Thymus (tissue), 11 donors: Measurements from ENCODE around the gene CCNT2. TPM values are rescaled to one million over a fixed set of nuclear protein-coding genes. Genes with fewer than 3 reads are reported as not detected.
"Not testable (repeated sequence)": the region's sequence is repeated elsewhere in the genome, so short reads cannot be mapped to it uniquely, and the experiment has no call there.

Experiments
- DNase-seq, 9 donors: peaks; one replicate each; pipeline ENCODE4 v3.0.0-alpha.2; 2013; ENCODE audit warnings: low spot score in 9 of 9, low read depth in 6 of 9, missing footprints in 1 of 9
- H3K27ac ChIP-seq, 2 donors: one replicate each; pipeline ENCODE4 v1.5.1; 2013; ENCODE audit warnings: control low read depth in 1 of 2, low read depth in 1 of 2, low read length in 1 of 2, mild to moderate bottlenecking in 1 of 2, moderate library complexity in 1 of 2
- H3K27me3 ChIP-seq, 2 donors: one replicate each; pipeline ENCODE4 v1.5.1; 2013; ENCODE audit warnings: low read length in 1 of 2; ENCODE audit not compliant: control insufficient read depth in 2 of 2, insufficient read depth in 1 of 2
- H3K36me3 ChIP-seq, 2 donors: one replicate each; pipeline ENCODE4 v1.5.1; 2013; ENCODE audit warnings: low read length in 1 of 2, mild to moderate bottlenecking in 1 of 2, moderate library complexity in 1 of 2; ENCODE audit not compliant: control insufficient read depth in 2 of 2, insufficient read depth in 2 of 2
- H3K4me1 ChIP-seq, 2 donors: one replicate each; pipeline ENCODE4 v1.5.1; 2013; ENCODE audit warnings: low read length in 2 of 2; ENCODE audit not compliant: control insufficient read depth in 2 of 2, insufficient read depth in 2 of 2
- H3K4me3 ChIP-seq, 2 donors: one replicate each; pipeline ENCODE4 v1.5.1; 2013; ENCODE audit warnings: low read length in 2 of 2, control low read depth in 1 of 2, mild to moderate bottlenecking in 1 of 2
- H3K9me3 ChIP-seq, 2 donors: one replicate each; pipeline ENCODE4 v1.5.1; 2013; ENCODE audit warnings: low read length in 1 of 2, mild to moderate bottlenecking in 1 of 2; ENCODE audit not compliant: control insufficient read depth in 2 of 2, insufficient read depth in 1 of 2
- WGBS: extraction: QIAGEN DNeasy Blood & Tissue Kit; methylation state at CpG from one replicate; pipeline ENCODE4 v1.1.7; 2013; 5-methylcytosine and 5-hydroxymethylcytosine counted together
- polyA plus RNA-seq: library from polyadenylated mRNA; stranded (reverse); fragments of 200-250 nt; gene quantifications from one replicate; pipeline ENCODE4 v1.2.3, GENCODE V29; 2013
- total RNA-seq: library from RNA; stranded (reverse); fragments of 120-200 nt; gene quantifications from one replicate; pipeline ENCODE4 v1.2.4, GENCODE V29; 2013
- donor health status: healthy.

CCNT2 gene
- total and polyA plus RNA-seq, 2 donors, result 26.1 to 27.0 TPM

DNA sequence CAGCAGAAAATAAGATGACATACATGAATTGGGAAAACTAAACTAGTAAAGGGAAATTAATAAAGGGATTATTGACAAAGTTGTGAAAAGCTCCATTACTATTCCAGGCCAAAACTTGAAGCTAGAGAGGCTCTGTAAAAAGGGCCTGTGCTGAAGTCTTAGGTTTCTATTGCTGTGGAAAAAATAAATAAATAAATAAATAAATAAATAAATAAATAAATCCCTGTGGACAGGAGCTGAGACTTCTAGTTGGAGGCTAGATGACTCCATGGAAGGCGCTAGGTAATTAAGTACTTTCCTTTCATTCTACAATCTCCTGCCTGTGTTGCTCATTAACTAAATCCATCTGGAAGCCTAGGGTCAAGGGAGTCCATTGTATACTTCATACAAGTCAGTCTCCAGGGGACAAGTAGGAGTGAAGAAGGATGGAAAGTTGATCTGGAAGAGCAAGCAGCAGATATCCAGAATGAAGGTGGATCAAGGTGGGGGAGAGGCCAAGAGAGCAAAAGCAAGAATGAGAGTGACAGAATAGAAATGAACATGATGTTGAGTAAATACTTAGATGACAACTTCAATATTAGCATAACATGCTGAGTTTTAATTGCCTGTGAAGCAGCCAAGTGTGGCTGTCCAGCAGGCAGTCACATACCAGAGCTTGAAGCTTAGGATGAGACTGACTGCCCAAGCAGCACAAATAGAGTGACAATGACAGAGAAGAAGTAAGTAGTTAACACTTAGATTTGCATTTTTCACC lies 26.2 kb upstream of the CCNT2 start:
- WGBS, result 99% methylated on average over 1 of the region's 1 CpG
- Histone ChIP-seq H3K27me3 (no peaks in the 10 kb centered on the region), H3K27ac (no peak overlapping the region), H3K4me3 (no peak overlapping the region), H3K36me3 (no peaks in the 10 kb centered on the region), H3K4me1 (no peaks in the 10 kb centered on the region), H3K9me3 (no peaks in the 10 kb centered on the region)
- no peak for DNase-seq

DNA sequence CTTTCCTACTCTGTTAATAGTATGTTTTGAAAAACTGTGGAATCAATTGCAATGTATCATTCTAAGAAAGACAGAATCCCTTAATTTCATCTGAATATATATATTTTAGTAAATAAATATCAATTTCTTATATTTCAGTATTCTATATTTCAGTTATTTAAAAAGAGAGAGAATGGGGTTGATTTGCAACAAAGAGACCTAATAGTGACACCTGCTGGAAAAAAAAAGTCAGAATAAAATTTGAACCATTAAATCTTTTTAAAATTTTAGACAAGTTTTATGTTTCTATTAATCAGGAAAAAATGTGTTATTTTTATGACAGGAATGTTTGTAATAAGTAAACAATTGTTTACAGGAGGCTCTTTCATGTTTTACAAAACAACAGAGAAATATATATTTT lies 20.7 kb upstream of the CCNT2 start:
- Histone ChIP-seq H3K4me1 (no peaks in the 10 kb centered on the region), H3K36me3 (no peaks in the 10 kb centered on the region), H3K27ac (no peak overlapping the region), H3K27me3 (no peaks in the 10 kb centered on the region), H3K9me3 (no peaks in the 10 kb centered on the region), H3K4me3 (no peak overlapping the region)
- DNase-seq, result peak in 1 of 9 donors; percentile 47

DNA sequence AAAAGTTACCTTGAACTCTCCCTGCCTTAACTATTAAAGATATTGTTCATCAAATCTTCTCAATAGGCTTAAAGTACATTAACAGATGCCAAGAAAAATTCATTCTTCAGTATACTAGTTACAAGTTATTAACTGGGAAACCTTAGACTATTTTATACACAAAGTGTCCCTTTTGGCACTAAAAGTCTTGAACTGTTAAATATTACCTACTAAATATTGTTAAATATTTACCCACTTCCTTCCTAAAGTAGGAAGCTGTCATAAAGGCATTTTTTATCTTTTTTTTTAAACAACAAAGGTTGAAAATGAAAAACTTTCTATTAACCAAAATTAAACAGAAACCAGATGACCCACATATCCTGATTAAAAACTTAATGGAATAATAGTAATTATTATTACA lies 19.4 kb upstream of the CCNT2 start:
- Histone ChIP-seq H3K27me3 (no peaks in the 10 kb centered on the region), H3K4me1 (no peaks in the 10 kb centered on the region), H3K4me3 (no peak overlapping the region), H3K27ac (no peak overlapping the region), H3K9me3 (no peaks in the 10 kb centered on the region), H3K36me3 (no peaks in the 10 kb centered on the region)
- DNase-seq, result no peak

DNA sequence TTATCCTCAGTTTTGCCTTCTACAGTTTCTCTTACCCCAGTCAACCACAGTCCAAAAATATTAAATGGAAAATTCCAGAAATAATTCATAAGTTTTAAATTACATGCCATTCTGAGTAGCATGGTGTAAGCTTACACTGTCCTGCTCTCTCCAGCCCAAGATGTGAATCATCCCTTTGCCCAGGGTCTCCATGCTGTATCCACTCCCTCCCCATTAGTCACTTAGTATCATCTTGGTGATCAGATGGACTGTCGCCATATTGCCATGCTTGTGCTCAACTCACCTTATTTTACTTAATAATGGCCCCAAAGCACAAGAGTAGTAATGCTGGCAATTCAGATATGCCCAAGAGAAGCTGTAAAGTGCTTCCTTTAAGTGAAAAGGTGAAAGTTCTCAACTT lies 18.5 kb upstream of the CCNT2 start:
- Histone ChIP-seq H3K27me3 (no peaks in the 10 kb centered on the region), H3K4me1 (no peaks in the 10 kb centered on the region), H3K27ac (no peak overlapping the region), H3K9me3 (no peaks in the 10 kb centered on the region), H3K36me3 (no peaks in the 10 kb centered on the region), H3K4me3 (no peak overlapping the region)
- no peak for DNase-seq
- WGBS, result 99% methylated on average over 1 of the region's 1 CpG

DNA sequence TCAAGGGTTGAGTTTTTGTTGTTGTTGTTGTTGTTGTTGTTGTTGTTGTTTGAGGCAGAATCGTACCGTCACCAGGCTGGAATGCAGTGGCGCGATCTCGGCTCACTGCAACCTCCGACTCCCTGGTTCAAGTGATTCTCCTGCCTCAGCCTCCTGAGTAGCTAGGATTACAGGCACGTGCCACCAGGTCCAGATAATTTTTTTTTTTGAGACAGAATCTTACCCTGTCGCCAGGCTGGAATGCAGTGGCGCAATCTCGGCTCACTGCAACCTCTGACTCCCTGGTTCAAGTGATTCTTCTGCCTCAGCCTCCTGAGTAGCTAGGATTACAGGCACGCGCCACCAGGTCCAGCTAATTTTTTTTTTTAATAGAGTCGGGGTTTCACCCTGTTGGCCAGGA lies 14.9 kb upstream of the CCNT2 start:
- H3K27ac ChIP-seq, H3K9me3 ChIP-seq, DNase-seq, H3K4me3 ChIP-seq, H3K36me3 ChIP-seq, H3K27me3 ChIP-seq, H3K4me1 ChIP-seq: not testable (repeated sequence)
- WGBS, result 98% methylated on average over 13 of the region's 13 CpGs

DNA sequence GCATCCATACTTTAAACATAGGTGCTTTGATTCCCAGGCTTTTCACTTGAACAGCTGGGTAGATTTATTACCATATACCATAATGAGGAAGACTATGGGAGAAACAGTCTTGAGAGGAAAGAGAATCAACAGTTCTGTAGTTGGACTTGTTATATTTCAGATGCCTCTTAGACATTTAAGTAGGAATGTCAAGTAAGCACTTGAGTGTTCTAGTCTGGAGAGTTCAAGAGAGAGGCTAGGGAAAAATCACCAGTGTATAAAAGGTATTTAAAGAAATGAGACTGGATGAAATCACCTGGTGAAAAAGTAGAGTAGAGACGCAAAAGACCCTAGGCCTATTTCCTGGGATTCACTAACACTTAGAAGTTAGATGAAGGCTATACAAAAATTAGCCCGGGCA lies 13.5 kb upstream of the CCNT2 start:
- Histone ChIP-seq H3K4me1 (no peaks in the 10 kb centered on the region), H3K27ac (no peak overlapping the region), H3K27me3 (no peaks in the 10 kb centered on the region), H3K4me3 (no peak overlapping the region), H3K9me3 (no peaks in the 10 kb centered on the region), H3K36me3 (no peaks in the 10 kb centered on the region)
- WGBS, result 100% methylated on average over 2 of the region's 2 CpGs
- no peak for DNase-seq

DNA sequence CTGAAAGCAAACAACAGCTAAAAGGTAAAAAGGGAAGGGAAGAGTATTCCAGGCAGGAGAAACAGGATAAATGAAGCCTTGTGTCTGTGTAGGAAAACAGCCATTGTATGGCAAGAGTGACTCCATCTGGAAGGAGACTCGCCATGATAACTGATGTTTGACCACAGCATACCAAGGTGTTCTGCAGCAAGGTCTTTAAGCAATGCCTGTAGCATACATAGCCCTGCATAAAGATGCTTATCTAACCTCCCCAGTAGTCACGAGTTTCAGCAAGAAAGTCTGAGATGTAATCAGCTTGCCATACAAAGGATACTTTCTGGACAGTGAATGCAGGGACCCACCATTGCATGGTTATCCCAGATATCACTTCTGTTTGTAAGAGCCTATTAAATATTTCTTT lies 11.9 kb upstream of the CCNT2 start:
- Histone ChIP-seq H3K36me3 (no peaks in the 10 kb centered on the region), H3K9me3 (no peaks in the 10 kb centered on the region), H3K27me3 (no peaks in the 10 kb centered on the region), H3K4me3 (no peak overlapping the region), H3K4me1 (no peaks in the 10 kb centered on the region), H3K27ac (no peak overlapping the region)
- DNase-seq, result no peak
- 85% methylated on average over 2 of the region's 2 CpGs for WGBS

DNA sequence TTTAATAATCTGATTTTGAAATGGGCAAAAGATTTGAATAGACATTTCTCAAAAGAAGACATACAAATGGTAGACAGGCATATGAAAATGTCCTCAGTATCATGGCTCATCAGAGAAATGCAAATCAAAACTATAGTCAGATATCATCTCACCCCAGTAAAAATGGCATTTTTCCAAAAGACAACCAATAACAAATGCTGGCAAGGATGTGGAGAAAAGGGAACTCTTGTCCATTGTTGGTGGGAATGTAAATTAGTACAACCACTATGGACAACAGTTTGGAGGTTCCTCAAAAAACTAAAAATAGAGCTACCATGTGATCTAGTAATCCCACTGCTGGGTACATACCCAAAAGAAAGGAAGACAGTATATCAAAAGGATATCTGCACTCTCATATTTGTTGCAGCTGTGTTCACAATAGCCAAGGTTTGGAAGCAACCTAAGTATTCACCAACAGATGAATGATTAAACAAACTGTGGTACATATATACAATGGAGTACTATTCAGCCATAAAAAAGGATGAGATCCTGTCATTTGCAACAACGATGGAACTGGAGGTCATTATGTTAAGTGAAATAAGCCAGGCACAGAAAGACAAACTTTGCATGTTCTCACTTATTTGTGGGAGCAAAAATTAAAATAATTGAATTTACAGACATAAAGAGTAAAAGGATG lies 11.0 kb upstream of the CCNT2 start:
- not testable (repeated sequence) for H3K4me1 ChIP-seq, H3K9me3 ChIP-seq, H3K27ac ChIP-seq, DNase-seq, H3K27me3 ChIP-seq, H3K4me3 ChIP-seq, H3K36me3 ChIP-seq
- 93% methylated on average over 1 of the region's 1 CpG for WGBS

DNA sequence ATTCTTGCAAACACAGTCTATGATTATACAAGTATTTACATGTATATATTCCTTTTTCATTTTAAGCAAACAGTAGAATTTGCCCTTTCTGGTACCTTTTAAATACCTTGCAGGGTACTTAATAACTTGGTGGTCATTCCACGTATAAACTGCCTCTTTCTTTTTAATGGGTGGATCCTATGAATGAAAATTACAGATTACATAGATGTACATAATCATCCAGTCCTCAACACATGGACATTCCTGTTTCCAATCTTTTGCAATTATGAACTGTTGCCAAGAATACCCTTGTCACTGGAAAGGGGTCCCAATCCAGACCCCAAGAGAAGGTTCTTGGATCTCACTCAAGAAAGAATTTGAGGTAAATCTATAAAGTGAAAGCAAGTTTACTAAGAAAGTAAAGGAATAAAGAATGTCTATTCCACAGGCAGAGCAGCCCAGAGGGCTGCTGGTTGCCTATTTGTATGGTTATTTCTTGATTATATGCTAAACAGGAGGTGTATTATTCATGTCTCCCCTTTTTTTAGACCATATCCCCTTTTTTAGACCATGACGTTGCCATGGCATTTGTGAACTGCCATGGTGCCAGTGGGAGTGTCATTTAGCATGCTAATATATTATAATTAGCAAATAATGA lies 7.7 kb upstream of the CCNT2 start:
- Histone ChIP-seq H3K27ac (no peak overlapping the region), H3K27me3 (no peaks in the 10 kb centered on the region), H3K4me1 (no peaks in the 10 kb centered on the region), H3K9me3 (no peaks in the 10 kb centered on the region), H3K4me3 (no peak overlapping the region), H3K36me3 (no peaks in the 10 kb centered on the region)
- no peak for DNase-seq
- WGBS, result 96% methylated on average over 2 of the region's 2 CpGs
